GM19043 (cell line): ENCODE data around the gene TMPRSS6.

Source experiments
- ATAC-seq: cut with Tn5 transposase; IDR thresholded peaks from one replicate; pipeline ENCODE4 v1.9.1; 2021; ENCODE audit warnings: low read depth; ENCODE audit not compliant: unreplicated experiment

Gene TMPRSS6

GRCh38 chr22:37054056-37054395 is 55.5 kb downstream of the TMPRSS6 start:
- ATAC-seq: no peak

GRCh38 chr22:37053310-37054055 is 56.0 kb downstream of the TMPRSS6 start:
- ATAC-seq: no peak

- no peak for ATAC-seq
These were observed 56.9 kb downstream of the TMPRSS6 start for GRCh38 chr22:37052386-37053309.

- no peak for ATAC-seq
These were observed 57.8 kb downstream of the TMPRSS6 start, which contains the start of gene KCTD17 for GRCh38 chr22:37051391-37052385. Gene KCTD17 (plus strand): TSS chr22:37051742. CDS start chr22:37051761, 19 bp downstream.

GRCh38 chr22:37050913-37051312 is 58.6 kb downstream of the TMPRSS6 start:
- ATAC-seq: no peak

GRCh38 chr22:37049224-37049623 is 60.3 kb downstream of the TMPRSS6 start:
- no peak for ATAC-seq

GRCh38 chr22:37048133-37048532 is 61.4 kb downstream of the TMPRSS6 start:
- no peak for ATAC-seq

- ATAC-seq: no peak
These were observed 62.5 kb downstream of the TMPRSS6 start for GRCh38 chr22:37047006-37047405.

- no peak for ATAC-seq
These were observed 62.9 kb downstream of the TMPRSS6 start for GRCh38 chr22:37046589-37046988.

- no peak for ATAC-seq
These were observed 63.6 kb downstream of the TMPRSS6 start for GRCh38 chr22:37045958-37046357.

GRCh38 chr22:37044634-37045625 is 64.6 kb downstream of the TMPRSS6 start:
- no peak for ATAC-seq

- peak; percentile 55 for ATAC-seq
These were observed 65.5 kb downstream of the TMPRSS6 start for GRCh38 chr22:37043828-37044538.

GRCh38 chr22:37043209-37043827 is 66.2 kb downstream of the TMPRSS6 start:
- no peak for ATAC-seq

GRCh38 chr22:37039466-37039865 is 70.0 kb downstream of the TMPRSS6 start:
- no peak for ATAC-seq

GRCh38 chr22:37037669-37038068 is 71.8 kb downstream of the TMPRSS6 start:
- no peak for ATAC-seq

- ATAC-seq: no peak
These were observed 72.7 kb downstream of the TMPRSS6 start for GRCh38 chr22:37036655-37037377.

GRCh38 chr22:37033605-37034430 is 75.7 kb downstream of the TMPRSS6 start:
- no peak for ATAC-seq
